ENCODE results near the gene PEA15.

PEA15 gene

DNA sequence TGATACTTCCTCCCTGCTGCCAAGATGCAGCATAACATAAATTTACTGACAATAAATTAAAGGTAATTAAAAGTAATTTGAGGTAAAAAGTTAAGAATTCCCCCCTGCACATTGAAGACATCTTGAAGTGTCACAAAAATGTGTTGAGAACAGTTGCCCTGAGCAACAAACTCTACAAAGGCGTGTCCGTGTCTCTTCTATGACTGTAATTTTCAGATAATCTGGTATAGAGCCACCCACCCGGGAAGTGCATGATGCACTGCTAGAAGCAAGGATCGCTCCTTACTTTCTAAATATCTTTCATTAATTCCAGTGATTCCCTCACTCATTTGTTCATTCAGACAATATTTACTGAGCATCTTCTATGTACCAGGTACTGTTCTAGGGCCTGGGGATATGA lies 25.8 kb upstream of the PEA15 start:
- DNase-seq (ENCODE audit: low read depth), result no peak

DNA sequence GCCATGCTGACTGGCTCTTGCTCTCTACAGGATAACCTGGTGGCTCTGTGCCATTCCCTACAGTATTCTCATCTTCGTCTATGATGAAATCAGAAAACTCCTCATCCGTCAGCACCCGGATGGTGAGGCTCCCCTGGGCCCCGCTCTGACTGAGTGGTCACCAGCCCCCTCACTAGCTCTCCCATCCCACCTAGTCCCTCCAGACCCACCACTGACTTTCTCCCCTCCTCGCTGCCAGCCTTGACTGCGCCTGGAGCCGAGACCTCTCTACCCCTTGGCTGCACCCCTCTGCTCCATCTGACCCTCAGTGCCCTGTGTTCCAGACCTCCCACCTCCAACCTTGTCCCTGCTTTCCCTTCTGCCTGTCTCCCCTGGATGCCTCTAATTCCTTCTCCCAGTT lies 18.9 kb upstream of the PEA15 start:
- DNase-seq (ENCODE audit: low read depth), result no peak

DNA sequence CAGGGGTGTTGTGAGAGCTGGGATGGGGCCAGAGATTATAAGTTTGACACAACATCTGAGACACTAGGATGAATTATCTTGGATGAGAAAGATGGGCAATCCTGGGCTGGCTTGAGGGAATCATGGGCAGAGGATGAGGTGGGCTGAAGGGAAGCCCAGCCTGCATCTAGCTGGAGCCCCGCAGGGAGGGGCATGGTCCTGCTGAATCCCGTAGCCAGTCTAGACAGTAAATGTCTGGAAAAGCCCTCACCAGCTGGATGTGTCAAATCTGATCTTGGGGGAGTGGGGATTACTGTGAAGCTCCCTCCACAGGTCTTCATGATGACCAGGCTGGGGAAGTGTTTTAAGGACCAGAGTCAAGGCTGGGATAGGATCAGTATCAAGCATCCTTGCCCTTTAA lies 18.5 kb upstream of the PEA15 start:
- DNase-seq (ENCODE audit: low read depth), result no peak

DNA sequence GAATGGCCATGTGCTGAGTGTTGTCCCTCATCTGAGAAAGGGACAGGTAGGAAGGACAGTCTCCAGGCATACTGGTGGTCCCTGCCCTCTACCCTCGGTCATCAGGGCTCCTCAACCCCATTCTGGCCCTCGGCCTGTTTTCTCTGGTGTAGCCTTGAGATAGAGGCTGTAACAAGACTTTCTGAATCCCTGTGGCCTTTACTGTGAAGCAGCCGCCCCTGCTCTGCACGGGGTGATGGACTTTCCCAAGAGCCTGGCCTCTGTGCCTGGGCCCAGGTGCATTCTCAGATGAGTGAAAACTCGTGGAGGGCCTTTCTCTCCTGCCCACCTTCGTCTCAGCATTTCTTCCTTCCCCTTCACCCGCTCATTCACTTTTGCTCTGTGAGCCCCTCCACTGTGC lies 17.8 kb upstream of the PEA15 start:
- no peak for DNase-seq (ENCODE audit: low read depth)

DNA sequence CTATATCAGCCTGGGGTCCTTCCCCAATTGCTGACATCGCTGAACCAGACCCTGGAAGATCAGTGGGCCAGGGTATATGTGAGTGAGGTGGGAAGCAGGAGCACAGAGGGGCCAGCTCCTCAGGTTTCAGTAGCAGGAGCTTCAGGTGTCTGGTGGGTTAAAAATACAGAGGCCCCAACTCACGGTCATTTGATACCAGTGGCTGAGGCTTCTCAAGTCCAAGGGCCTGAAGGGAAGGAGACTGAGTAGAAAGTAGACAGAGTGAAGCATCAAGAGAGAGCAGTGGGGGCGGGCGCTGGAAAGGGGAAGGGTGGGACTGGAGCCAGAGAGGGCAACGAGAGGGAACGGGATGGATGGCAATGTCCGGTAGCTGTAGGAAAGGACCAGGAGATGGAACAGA lies 16.8 kb upstream of the PEA15 start:
- no peak for DNase-seq (ENCODE audit: low read depth)

DNA sequence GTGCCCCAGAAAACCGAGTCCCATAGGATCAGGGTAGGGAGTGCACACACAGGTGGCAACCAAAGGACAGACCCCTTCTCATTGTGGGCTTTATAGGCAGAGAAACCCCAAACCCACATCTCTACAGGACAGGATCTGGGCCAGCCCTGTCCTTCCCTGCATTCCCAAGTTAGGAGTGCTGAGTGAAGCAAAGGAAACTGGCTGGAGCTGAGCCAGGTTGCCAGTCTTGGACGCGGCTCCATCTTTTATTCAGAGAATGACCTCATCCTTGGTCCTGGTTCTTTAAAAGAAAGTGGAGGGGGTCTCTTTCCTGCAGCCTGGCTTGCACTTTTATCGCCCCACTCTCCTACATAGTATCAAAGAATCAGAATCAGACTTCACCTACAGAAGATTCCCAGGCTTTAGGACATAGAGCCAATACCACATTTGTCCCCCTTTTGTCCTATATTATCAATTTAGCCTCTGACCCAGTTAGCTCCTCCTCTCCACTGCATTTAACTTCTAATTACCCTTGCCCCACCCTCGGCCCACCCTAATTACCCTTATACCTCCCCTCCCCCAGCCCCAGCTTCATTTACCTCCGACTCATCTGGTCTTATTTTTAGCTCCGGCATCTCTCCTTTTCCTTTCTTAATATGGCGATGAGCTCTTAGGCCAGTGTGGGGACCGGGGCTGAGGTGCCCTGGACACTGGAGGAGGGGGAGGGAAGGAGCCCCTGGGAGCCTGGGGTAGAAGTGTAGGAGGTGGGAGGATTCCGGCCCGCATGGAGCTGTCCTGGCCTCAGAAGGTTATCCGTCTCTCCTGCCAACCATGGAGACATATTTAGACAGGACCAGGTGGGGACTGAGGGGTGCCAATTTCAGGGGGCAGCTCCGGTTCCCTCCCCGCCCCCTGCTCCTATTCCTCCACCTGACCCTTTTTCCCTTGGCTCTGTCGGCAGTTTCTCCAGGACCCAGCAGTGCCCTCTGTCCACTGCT lies 15.2 kb upstream of the PEA15 start, which contains the start of gene CASQ1:
TSS of gene CASQ1 (plus strand) at position 927 of the 977 bp plus-strand sequence. CDS start 177 bp downstream, outside the sequence.
- DNase-seq (ENCODE audit: low read depth), result no peak

DNA sequence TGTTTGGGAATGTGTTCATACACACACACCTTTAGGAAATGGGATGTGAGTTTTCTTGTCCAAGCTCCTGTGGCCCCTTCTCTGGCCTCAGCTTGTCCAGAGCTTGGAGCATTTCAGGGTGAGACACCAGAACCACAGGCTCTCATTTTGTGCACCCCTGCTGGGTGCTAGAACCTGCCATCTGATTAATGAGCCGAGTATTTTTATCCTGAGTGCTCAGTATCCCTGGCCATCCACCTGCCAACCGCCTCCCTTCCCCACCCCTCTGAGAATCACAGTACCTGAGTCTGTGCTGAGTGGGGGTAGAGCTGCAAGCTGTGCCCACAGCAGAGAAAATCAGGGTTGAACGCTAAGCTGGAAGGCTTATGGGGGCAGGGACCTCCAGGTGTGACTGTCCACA lies 13.4 kb upstream of the PEA15 start:
- no peak for DNase-seq (ENCODE audit: low read depth)

DNA sequence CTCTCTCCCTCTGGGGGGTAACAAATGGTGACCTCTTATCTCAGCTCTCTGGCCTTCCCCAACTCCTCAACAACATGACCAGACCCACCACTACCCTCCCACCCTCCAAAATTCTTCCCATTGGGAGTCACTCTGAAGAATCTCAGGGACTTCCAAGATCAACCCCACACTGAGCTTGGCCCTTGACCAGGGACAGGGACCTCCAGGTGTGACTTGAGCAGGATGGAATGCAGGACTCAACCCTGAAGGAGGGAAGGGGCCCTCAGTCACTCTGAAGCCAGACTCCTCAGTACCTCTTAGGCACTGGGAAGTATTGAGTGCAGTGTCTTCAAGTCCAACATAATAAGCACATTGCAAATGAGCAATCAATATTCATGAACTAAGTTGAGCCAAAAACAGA lies 12.9 kb upstream of the PEA15 start:
- DNase-seq (ENCODE audit: low read depth), result no peak

DNA sequence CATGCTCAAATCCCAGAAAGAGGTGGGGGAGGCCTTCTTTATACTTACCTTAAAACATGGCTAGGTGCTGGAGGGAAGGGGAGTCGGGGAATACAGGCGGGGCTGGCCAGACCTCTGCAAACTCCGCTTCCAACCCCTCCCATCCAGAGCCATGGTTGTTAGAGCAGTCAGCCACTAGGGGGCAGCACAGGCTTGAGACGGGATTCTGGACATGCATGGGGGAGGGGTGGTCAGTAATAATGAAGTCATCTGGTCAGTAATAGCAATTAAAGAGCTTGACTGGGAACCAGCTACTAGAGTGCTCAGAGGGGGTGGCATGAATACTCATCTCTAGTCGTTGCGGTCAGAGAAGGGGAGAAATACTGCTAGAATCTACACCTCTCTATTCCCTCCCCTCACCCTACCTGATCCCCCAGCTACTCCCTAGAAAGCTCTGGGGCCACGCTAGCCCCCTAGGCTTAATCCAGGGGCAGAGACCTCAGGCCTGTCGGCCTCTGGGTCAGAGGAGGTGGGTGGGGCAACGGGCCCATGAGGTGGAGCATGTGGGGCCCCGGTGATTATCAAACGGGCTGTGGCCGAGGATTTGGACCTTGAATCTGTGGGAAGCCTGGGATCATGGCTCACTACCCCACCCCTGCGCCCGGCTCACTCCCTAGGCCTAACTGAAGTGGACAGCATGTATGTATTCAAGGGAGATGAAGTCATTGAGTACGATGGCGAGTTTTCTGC lies 11.9 kb upstream of the PEA15 start:
- DNase-seq (ENCODE audit: low read depth), result peak; percentile 57

DNA sequence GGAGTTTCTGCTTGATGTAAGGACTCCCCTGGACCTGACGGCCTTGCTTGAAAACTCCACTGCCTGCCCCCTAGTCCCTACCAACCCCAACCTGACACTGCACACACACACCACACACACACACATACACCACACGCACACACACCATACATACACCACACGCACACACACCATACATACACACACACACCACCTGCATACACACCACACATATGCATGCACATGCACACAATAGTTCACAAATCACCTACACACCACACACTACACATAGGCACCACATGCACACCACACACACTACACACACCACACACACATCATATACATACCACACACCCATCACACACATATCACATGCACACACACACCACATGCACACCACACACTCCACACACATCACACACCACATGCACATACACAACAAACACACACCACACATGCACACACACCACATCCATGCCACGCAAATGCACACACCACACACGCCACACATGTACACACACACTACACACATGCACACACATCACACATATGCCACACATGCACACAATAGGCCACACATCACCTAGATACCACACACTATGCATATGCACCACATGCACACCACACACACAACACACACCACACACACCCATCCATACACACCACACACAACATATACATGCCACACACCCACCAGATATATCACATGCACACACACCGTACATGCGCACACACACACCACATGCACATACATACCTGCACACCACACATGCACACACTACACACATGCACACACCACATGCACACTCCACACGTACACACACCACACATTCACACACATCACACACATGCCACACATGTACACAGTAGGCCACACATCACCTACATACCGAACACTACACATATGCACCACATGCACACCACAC lies 11.1 kb upstream of the PEA15 start:
- DNase-seq (ENCODE audit: low read depth), result no peak

DNA sequence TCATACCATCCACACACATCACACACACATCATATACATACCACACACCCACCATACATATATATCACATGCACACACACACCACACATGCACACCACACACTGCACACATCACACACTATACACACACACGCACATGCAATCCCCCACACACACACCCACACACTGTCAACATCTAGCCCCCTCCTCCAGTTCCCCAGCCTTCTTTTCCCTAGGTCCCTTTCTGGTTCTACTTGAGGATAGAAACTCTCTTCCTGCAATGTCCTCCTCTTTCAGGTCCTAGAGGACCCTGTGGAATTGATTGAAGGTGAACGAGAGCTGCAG lies 10.5 kb upstream of the PEA15 start:
- no peak for DNase-seq (ENCODE audit: low read depth)

DNA sequence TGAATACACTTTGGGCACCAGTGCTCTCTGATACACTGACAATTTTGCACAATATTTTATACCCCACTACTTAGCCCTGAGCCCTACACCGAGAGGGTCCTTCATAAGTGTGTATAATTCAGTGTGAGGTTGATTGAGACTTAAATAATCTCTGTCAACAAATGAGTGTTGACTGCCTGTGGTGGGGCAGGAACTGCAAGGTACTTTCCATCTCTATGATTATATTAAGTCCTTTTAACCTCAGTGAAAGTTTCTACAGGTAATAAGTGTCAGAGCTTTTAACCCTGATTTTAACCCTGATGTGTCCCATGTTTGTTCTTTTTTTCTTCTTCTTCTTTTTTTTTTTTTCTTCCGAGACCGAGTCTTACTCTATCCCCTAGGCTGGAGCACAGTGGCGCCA lies 9.0 kb upstream of the PEA15 start:
- DNase-seq (ENCODE audit: low read depth), result no peak

DNA sequence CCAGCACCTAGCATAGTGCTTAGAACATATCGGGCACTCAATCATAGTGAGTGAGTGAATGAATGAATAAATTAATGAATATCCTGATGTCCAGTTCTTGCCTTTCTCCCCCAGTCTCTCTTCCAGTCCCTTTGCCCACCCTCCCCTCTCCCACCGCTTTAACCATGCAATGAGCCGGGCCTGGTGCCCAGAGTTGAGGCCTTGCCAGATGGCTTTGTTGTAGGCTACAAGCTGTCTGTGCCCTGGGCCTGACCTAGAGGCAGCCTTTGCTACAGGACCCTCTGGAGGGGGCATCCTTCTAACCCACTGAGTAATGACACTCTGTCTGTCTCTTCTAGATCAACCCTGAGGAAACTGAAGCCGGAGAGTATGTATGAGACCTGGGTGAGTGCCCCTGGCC lies 8.0 kb upstream of the PEA15 start:
- no peak for DNase-seq (ENCODE audit: low read depth)

DNA sequence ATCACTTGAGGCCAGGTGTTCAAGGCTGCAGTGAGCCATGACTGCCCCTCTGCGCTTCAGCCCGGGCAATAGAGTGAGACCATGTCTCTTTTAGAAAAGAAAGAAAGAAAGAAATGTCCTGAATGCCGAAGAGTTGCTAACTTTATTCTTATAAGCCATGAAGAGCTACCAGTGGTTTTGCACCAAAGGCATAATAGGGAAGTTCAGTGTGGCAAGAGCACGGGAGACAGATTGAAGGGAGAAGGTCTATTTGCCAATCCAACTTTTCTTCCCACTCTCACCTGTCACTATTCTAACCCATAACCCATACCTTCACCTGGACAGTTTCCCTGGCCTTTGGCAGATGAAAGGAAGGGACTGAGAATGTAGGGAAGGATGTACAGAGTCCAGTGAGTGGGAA lies 4.4 kb upstream of the PEA15 start:
- no peak for DNase-seq (ENCODE audit: low read depth)

DNA sequence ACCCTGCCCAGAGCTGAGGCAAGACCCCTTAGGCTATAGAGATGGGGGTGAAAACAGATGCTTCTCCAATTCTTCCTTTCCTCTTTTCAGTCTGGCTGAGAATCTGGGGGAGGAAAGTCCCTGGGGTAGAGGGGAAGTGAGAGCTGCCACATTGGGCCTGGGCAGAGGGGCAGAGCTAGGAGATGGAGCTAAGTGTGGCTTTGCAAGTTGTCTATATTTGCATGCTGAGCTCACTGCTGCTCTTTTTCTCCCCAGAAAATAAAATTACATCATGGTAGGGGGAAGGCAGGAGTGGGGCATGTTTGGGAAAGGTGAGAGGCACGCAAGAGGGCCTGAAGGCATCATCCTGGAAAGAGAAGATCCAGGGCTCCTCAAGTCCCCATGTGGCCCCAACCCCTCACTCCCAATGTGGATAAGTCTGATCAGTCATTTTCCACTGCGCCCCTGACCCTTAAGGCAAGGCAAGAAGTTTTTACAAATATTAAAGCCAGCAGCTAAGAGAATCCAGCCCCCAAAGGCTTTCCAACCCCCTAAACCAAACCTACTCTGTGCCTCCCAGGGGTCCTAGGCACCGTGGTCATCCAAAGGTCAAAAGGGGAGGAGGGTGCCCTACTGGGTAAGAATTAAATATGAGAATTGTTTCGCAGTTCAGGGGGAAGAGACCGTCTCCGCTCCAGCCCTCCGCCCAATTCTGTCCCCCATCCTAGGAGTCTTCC lies 500 bp upstream of the PEA15 start:
- no peak for DNase-seq (ENCODE audit: low read depth)

DNA sequence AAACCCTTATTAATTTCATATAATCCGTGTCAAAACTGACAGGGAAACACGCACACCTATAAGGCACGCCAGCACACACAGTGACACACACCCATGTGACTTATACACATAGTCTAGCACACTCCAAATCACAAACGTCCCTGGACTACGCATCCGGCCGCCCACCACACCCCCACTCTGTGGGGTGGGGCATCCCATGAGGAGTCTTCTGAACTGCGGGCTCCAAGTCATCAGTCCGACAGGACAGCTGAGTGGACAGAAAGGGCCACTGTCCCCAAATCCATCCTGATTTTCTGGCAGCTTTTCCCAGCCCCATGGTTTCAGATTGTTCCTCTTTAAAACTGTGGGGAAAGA lies 829 bp downstream of the PEA15 start:
- no peak for DNase-seq (ENCODE audit: low read depth)

DNA sequence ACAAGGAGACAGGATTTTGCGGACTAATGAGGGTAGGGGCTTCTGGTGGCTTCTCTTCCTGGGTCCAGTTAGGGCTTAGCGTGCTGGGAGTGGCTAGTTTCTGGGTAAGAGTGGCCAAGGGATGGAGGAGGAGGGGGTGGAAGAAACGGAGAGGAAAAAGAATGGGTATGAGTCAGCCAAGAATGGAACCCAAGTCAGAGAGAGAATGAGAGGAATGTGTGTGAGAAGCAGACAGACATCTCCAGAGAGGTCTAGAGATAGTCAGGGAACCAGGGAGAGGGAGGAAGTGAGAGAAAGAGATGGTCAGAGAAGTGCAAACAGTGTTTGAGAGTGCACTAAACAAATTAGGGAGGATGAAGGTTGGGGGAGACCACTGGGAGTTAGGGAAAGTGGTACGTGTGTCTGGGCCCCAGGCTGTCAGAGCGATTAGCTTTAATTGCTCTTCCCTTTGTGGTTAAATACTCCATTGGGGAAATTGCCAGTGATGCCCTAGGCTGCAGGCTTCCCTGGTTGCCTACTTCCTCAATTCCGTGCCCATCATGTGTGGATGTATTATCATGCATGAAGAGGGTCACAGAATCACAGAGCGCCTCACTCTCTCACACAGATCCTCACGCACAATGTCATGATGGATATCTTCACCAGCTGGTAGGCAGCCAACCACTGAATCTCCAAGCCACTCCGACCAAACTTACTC lies 1.4 kb downstream of the PEA15 start:
- no peak for DNase-seq (ENCODE audit: low read depth)

DNA sequence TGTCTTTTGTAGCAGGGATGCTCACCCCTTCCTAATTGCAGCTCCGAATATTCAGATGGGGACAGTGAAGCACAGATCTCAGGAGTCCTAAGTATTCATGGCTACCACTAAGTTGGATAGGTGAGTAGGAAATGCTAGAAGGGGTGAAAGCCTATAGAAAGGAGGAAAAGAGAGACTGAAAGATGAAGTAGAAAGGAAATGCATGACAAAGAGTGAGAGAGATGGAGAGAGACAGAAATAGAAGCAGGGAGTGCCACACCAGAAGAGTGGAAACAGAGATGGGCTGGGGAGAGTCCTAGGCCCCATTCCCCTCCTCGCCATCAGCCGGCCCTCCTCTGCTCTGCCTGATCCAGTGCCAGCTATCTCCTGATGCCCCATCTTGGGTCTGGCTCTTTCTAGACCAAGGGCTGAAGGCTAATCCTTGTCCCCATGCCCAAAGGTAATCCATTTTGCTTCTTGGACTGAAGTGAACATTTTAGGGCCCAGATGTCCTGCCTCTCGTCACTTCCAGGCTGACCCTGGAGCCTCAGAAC lies 2.0 kb downstream of the PEA15 start:
- DNase-seq (ENCODE audit: low read depth), result no peak

DNA sequence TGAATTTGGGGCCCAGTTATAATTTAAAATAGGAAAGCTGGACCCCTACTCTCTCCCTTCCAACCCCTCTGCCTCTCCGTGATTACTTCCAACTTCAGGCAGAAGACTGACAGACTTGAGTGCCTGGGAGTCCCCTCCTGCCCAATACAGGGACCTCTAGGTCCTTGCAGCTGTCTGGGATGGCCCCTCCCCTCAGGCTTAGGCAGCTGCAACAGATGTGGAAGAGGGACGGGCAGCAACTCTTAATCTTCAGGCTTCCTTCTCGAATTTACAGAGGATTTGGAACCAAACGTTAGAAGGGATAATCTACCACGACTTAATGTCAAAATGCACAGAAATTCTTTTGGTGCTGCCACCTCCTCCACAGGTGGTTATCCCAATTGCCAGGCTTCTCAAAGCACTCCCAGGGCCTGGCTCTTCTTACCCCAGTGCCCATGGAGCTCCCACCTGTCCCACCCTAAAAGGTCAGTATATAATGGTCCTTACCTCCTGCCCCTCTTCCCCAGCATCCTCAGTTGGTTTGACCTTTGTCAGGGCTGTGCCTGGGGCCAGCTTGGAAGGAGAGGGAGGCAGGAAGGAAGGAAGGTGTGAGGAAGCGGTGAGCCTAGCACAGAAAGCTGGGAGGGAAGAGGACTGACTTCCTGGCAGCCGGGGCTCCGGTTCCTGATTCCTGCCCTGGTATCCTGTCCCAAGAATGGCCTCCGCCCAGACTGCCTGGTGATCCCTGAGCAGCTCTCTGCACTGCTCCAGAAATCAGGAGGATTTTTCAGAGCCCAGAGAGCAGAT lies 2.8 kb downstream of the PEA15 start:
- DNase-seq (ENCODE audit: low read depth), result no peak
